ENCODE data around the gene THSD1. TPM values are rescaled to one million over a fixed set of nuclear protein-coding genes. Genes with fewer than 3 reads are reported as not detected.

Gene THSD1
- polyA plus RNA-seq, 2 of the 4 experiments (the other 2 are of a cell fraction), result 5.4 to 6.1 TPM

DNA sequence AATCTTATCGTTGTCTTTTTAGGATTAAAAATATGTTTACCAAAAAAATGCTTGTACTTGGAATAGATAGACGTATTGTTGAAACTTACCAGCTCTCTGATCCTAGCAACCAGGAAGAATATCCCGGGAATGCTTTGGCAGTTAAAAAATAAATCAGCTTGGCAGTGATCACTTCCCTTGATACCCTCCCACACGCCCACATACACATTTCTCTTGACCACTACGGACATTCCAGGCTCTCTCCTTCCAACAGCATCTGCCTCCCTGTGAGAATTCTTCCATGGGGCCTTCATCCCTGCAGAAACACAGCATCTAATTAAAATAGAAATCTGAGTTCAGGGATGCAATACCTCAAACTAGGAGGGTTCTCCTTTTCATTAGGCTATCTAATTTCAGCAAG is 57.9 kb downstream of the THSD1 start:
- no peak for FAIRE-seq

DNA sequence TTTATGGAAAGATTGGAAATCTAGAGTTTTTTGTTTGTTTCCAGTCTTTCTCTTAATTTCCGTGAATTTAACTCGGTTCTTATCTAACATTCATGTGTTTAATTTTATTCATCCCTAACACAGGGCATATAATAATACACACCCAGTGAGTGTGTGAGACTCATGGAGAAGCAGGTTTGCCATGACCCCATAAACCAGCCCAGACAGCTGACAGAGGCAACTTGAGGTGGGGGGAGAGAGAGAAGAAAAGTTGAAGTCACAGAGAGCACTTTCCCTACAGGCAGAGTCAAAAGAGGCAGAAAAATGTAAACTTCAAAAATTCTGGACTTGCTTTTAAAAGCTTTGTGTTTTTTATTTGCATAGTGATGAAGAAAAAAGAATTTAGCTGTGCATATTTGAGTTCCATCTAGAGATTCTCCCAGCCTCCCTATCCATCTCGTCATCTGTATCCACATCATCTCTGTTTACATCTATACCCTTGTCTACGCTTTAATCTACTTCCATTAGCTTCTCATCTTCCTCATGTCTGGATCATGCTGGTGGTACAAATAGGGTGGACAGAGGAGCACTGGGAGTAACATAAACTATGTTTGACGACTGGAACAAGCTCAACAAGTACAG is 60.2 kb downstream of the THSD1 start:
- ATAC-seq (no peak), DNase-seq (ENCODE audit: low read depth in 1 of 2, low spot score in 1 of 2) (no peak), FAIRE-seq (no peak)
- Histone ChIP-seq H3K9me3 (no peaks in the 10 kb centered on the region), H3K4me2 (no peak overlapping the region), H3K27ac (no peak overlapping the region), H3K4me1 (peaks cover 12% of the 10 kb centered on the region; the same call in 2 of the 3 replicates), H3K4me3 (no peak overlapping the region)
- ChIA-PET POLR2A (no interaction called here), CTCF (interaction anchor here (0.7 to 2.5 kb wide), 2 partner anchors 102 to 105 kb away, joined by 3 to 32 read pairs; partner anchors contain the start of gene VPS36)
- TF ChIP-seq KDM1A (IDR thresholded peaks at IDR 0.05; ENCODE audit: low read depth), result no peak
- TF ChIP-seq, protein P1, sequence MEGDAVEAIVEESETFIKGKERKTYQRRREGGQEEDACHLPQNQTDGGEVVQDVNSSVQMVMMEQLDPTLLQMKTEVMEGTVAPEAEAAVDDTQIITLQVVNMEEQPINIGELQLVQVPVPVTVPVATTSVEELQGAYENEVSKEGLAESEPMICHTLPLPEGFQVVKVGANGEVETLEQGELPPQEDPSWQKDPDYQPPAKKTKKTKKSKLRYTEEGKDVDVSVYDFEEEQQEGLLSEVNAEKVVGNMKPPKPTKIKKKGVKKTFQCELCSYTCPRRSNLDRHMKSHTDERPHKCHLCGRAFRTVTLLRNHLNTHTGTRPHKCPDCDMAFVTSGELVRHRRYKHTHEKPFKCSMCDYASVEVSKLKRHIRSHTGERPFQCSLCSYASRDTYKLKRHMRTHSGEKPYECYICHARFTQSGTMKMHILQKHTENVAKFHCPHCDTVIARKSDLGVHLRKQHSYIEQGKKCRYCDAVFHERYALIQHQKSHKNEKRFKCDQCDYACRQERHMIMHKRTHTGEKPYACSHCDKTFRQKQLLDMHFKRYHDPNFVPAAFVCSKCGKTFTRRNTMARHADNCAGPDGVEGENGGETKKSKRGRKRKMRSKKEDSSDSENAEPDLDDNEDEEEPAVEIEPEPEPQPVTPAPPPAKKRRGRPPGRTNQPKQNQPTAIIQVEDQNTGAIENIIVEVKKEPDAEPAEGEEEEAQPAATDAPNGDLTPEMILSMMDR (IDR thresholded peaks at IDR 0.05), result no peak
- no peak for TF ChIP-seq CBX8 (IDR thresholded peaks at IDR 0.05)
- no peak for TF ChIP-seq SMC3 (IDR thresholded peaks at IDR 0.05)
- no peak for TF ChIP-seq CBX2 (IDR thresholded peaks at IDR 0.05; ENCODE audit: borderline replicate concordance, low read depth)
- no peak for TF ChIP-seq NR3C1 (IDR thresholded peaks at IDR 0.05)
- TF ChIP-seq, protein P2, sequence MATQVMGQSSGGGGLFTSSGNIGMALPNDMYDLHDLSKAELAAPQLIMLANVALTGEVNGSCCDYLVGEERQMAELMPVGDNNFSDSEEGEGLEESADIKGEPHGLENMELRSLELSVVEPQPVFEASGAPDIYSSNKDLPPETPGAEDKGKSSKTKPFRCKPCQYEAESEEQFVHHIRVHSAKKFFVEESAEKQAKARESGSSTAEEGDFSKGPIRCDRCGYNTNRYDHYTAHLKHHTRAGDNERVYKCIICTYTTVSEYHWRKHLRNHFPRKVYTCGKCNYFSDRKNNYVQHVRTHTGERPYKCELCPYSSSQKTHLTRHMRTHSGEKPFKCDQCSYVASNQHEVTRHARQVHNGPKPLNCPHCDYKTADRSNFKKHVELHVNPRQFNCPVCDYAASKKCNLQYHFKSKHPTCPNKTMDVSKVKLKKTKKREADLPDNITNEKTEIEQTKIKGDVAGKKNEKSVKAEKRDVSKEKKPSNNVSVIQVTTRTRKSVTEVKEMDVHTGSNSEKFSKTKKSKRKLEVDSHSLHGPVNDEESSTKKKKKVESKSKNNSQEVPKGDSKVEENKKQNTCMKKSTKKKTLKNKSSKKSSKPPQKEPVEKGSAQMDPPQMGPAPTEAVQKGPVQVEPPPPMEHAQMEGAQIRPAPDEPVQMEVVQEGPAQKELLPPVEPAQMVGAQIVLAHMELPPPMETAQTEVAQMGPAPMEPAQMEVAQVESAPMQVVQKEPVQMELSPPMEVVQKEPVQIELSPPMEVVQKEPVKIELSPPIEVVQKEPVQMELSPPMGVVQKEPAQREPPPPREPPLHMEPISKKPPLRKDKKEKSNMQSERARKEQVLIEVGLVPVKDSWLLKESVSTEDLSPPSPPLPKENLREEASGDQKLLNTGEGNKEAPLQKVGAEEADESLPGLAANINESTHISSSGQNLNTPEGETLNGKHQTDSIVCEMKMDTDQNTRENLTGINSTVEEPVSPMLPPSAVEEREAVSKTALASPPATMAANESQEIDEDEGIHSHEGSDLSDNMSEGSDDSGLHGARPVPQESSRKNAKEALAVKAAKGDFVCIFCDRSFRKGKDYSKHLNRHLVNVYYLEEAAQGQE (IDR thresholded peaks at IDR 0.05), result no peak
- no peak for TF ChIP-seq HDAC2 (IDR thresholded peaks at IDR 0.05)
- TF ChIP-seq, protein P3, sequence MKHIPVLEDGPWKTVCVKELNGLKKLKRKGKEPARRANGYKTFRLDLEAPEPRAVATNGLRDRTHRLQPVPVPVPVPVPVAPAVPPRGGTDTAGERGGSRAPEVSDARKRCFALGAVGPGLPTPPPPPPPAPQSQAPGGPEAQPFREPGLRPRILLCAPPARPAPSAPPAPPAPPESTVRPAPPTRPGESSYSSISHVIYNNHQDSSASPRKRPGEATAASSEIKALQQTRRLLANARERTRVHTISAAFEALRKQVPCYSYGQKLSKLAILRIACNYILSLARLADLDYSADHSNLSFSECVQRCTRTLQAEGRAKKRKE (CRISPR knock-in tag; IDR thresholded peaks at IDR 0.05; ENCODE audit: low read depth), result no peak
- TF ChIP-seq JUN (IDR thresholded peaks at IDR 0.05), result no peak
- 56% methylated on average over 5 of the region's 5 CpGs for WGBS (ENCODE audit: missing lambda C conversion rate)

More for the DNA sequence above, 57.9 kb downstream of the THSD1 start:
- DNase-seq (ENCODE audit: low read depth in 1 of 2, low spot score in 1 of 2), result peak in 1 of 2 experiments; percentile 13
- no peaks in the 10 kb centered on the region for H3K9me3 ChIP-seq
- 0 out of 3 replicates have a peak overlapping the region, but pooled peaks have one; percentile 9 for H3K4me2 ChIP-seq
- no peak overlapping the region for H3K4me3 ChIP-seq
- ATAC-seq, result peak in 1 of 2 experiments; percentile 34; a peak in 2 of 6 replicates
- TF ChIP-seq, protein P4, sequence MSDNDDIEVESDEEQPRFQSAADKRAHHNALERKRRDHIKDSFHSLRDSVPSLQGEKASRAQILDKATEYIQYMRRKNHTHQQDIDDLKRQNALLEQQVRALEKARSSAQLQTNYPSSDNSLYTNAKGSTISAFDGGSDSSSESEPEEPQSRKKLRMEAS (IDR thresholded peaks at IDR 0.05), result no peak
- peak overlapping the region in 1 of 2 experiments; percentile 6; a peak in 1 of 6 replicates for H3K27ac ChIP-seq
- WGBS (ENCODE audit: missing lambda C conversion rate), result 35% methylated on average over 5 of the region's 5 CpGs
- CTCF ChIA-PET, result interaction anchor here (1.4 to 6.3 kb wide), 2 partner anchors 9 to 102 kb away, joined by 4 to 46 read pairs; partner anchors contain the start of gene VPS36
- H3K4me1 ChIP-seq, result peaks cover 12% of the 10 kb centered on the region; the same call in 2 of the 3 replicates
- POLR2A ChIA-PET, result interaction anchor here (2.1 kb wide), 1 partner anchor 102 kb away, joined by 10 read pairs; the partner anchor contains the start of gene VPS36

DNA sequence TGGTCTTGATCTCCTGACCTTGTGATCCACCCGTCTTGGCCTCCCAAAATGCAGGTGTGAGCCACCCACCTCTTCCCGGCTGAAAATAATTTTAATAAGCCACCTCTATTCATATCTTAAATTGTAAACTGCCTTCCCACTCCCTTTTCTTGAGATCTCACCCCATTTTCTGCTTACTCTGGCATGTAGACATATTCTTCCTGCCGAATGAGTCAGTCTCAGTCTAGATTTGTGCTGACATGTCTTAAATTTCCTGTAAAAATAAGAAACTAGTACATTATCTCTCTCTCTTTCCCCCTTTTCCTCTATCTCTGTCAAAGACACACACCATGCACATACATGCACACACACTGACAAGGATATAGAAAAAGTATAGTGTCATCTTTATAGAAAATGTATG is 60.9 kb downstream of the THSD1 start:
- H3K4me2 ChIP-seq, result no peak overlapping the region
- POLR2A ChIA-PET, result no interaction called here
- no peak overlapping the region for H3K27ac ChIP-seq
- TF ChIP-seq BHLHE40 (IDR thresholded peaks at IDR 0.05; ENCODE audit: low read depth, low read length) (no peak), CEBPB (IDR thresholded peaks at IDR 0.05) (no peak), EHMT2 (IDR thresholded peaks at IDR 0.05; ENCODE audit: low read depth) (no peak), MAFK (IDR thresholded peaks at IDR 0.05; ENCODE audit: partially characterized antibody) (peak; percentile 77), RAD21 (conservative IDR thresholded peaks at IDR 0.05 in 1 of 2, IDR thresholded peaks at IDR 0.05 in 1 of 2) (no peak), FOSL2 (IDR thresholded peaks at IDR 0.05) (no peak), FOSL2 (CRISPR knock-in tag; IDR thresholded peaks at IDR 0.05) (no peak), HOXB5 (CRISPR knock-in tag; IDR thresholded peaks at IDR 0.05) (no peak)
- TF ChIP-seq, protein P2 (IDR thresholded peaks at IDR 0.05), result no peak
- CTCF ChIA-PET, result interaction anchor here (1.4 to 9.3 kb wide), 3 partner anchors 14 to 105 kb away, joined by 3 to 115 read pairs (median 3); partner anchors contain the start of gene VPS36
- no peak for FAIRE-seq
- H3K4me1 ChIP-seq, result peaks cover 12% of the 10 kb centered on the region; the same call in 2 of the 3 replicates
- 82% methylated on average over 3 of the region's 3 CpGs for WGBS (ENCODE audit: missing lambda C conversion rate)
- H3K9me3 ChIP-seq, result no peaks in the 10 kb centered on the region
- ATAC-seq, result no peak
- no peak overlapping the region for H3K4me3 ChIP-seq
- no peak for DNase-seq (ENCODE audit: low read depth in 1 of 2, low spot score in 1 of 2)

Measured in A549 (cell line).